ENCODE results near the gene PARD3.

- no peak for TF ChIP-seq POLR2A (IDR thresholded peaks at IDR 0.05)
- TF ChIP-seq, protein P1, sequence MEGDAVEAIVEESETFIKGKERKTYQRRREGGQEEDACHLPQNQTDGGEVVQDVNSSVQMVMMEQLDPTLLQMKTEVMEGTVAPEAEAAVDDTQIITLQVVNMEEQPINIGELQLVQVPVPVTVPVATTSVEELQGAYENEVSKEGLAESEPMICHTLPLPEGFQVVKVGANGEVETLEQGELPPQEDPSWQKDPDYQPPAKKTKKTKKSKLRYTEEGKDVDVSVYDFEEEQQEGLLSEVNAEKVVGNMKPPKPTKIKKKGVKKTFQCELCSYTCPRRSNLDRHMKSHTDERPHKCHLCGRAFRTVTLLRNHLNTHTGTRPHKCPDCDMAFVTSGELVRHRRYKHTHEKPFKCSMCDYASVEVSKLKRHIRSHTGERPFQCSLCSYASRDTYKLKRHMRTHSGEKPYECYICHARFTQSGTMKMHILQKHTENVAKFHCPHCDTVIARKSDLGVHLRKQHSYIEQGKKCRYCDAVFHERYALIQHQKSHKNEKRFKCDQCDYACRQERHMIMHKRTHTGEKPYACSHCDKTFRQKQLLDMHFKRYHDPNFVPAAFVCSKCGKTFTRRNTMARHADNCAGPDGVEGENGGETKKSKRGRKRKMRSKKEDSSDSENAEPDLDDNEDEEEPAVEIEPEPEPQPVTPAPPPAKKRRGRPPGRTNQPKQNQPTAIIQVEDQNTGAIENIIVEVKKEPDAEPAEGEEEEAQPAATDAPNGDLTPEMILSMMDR (IDR thresholded peaks at IDR 0.05): no peak
Measured at GRCh38 chr10:34576797-34577196, 238.3 kb downstream of the PARD3 start.
